GM19372 (cell line): ENCODE results near the gene COX14.
"Not testable (repeated sequence)": the region's sequence is repeated elsewhere in the genome, so short reads cannot be mapped to it uniquely, and the experiment has no call there.

Source experiments
- ATAC-seq: cut with Tn5 transposase; IDR thresholded peaks from one replicate; pipeline ENCODE4 v1.9.1; 2021; ENCODE audit warnings: mild to moderate bottlenecking, low read depth, moderate library complexity; ENCODE audit not compliant: unreplicated experiment

COX14 gene

DNA sequence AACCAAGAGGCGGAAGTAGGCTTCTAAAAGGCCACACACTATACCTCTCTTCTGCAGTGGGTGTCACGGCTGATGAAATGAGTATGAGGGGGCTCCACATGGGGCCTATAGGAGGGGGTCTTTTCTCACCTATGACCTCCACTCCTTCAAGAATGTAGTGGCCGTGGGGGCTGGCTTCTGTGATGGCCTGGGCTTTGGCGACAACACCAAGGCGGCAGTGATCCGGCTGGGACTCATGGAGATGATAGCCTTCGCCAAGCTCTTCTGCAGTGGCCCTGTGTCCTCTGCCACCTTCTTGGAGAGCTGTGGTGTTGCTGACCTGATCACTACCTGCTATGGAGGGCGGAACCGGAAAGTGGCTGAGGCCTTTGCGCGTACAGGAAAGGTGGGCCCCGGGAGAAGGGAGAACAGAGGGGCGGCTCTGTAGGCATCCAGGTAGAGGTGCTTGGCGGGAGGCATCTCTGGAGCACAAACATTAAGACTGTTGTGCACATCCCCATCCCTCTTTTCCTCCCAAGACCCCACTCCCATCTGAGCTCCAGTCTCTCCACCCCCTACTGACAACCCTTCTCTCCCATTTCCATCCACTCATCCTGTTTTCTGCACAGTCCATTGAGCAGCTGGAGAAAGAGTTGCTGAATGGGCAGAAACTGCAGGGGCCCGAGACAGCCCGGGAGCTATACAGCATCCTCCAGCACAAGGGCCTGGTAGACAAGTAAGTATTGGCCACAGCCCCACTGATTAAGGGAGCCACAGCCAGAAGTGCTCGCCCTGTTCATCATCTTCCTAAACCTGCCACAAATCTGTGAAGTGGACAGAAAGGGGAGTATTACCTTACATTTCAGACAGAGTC, 4.4 kb upstream of the COX14 start:
- no peak for ATAC-seq

DNA sequence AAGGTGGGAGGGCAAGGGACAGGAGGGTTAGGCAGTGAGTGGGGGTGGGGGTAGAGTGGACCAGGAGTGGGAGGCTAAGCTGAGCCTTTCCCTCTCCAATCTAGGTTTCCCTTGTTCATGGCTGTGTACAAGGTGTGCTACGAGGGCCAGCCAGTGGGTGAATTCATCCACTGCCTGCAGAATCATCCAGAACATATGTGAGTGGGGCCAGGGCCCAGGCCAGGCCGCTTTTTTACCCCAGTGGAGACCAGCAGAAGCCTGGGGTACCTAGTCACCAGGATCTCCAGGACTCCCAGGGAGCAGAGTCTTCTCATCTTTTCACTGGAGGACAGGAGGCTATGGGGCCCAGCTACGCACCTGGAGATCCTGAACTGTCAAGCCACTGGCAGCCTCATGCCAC, 2.7 kb upstream of the COX14 start:
- ATAC-seq: no peak

DNA sequence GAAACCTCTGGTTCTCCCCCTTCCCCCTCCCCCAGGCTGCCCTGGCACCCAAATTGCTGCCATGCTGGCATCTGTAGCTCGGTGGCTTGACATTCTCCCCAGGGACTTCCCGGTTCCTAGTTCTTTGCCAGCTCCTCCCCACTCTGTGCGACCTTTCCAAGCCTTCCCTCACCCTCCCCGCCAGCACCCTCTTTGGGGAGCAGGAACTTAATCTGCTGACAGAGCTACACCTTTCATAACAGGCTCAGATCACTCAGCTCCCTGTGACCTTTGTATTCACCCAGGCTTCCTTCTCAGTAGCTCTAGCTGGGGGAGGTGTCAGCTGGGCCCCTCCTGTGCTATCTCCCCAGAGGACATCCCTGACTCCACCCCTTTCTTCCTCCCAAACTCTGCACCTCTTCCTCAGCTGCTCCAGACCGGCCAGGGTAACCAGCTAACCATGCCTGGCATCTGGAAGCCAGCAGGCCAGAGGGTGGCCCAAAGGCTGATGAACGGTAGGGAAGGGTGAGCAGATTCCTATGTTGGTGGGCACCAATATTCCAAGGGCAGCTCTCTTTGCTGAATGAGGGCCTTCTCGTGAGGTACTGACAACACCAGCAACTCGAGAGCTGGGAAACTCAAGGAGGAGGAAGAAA, 1.8 kb upstream of the COX14 start:
- ATAC-seq: no peak

DNA sequence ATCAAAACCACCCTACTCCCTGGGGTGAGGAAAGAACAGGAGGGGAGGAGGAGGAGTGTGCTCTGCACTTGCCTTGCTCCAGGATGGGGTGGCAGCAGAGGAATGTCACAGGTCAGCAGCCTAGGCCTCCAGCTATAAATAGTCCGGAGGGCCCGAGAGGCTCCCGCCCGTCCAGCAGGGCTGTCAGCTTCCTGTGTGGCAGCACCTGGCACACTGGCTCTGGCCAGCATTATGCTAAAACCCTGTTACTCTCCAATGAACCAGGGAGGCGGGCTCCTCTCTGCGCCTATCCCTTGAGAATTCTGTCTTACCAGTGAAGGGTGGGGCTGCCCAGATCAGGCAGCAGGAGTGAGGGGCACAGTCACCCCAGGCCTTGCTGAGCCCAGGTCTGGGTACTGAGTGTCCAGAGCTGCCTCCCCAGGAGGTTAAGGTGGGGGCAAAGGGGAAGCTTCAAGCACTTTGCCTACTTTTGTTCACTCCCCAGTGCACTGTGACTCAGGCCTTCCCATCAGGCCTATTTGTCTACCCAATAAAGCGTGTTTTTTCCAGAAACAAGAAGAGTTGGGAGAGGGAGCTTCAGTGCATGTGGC, 1.2 kb upstream of the COX14 start:
- ATAC-seq: no peak

DNA sequence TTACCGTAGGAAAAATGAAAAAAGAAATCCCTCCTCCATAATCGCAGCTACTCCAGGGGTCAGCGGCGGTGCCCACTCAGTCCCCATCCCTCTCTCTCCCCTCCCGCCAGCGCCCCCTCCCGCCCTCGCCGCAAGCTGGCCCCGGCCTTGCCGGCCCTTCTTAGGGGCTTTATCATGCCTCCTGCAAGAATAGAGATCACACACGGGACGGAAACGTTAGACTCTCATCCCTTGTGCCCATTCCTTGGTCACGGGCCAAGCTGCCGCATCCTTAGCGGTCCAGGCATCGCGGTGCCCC, 692 bp upstream of the COX14 start:
- no peak for ATAC-seq

DNA sequence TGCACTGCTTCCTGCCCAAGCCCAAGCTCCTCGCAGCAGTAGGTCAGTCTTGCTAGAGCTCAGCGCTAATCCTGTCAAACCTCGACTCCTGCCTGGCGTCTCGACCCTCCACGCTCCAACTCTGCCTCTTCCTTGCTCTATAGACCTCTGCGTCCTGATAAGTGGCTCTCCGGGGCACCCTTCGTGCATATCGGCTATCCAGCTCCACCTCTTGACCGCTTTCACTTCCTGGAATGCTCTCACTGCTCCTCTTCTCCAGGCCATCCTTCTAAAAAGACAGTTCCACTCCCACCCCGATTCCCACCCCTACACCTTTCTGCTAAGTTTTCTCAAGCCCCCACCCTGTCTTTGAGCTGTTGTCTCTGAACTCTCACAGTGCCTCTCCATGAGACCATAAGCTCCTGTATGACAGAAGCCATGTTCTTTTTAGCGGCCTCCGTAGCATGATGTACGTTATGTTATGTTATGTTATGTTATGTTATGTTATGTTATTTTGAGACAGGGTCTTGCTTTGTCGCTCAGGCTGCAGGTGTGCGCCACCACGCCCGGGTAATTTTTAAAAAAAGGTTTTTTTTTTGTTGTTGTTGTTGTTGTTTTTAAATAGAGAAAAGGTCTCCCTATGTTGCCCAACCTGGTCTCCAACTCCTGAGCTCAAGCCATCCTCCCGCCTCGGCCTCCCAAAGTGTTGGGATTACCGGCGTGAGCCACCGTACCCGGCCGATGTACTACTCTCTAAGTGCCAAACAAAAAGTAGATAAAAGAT, 601 bp downstream of the COX14 start:
- ATAC-seq: no peak

DNA sequence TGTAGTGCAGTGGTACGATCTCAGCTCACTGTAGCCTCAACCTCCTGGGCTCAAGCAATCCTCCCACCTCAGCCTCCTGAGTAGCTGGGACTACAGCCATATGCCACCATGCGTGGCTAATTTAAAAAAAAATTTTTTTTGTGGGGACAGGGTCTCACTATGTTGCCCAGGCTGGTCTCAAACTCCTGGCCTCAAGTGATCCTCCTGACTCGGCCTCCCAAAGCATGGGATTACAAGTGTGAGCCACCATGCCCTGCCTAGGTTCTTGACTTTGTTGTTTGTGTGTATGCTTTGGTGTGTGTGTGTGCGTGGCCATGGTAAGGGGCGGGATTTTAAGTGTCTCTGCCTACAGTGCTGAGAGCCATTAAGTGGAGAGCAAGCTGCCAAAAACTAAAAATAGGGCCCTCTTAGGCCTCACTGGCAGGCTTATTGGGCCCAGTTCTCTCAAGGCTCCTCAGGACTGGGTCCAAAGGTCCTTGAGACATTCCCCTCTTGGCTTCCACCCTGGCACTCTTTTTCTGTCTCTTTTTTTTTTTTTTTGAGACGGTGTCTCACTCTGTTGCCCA, 5.1 kb downstream of the COX14 start:
- ATAC-seq: no peak

DNA sequence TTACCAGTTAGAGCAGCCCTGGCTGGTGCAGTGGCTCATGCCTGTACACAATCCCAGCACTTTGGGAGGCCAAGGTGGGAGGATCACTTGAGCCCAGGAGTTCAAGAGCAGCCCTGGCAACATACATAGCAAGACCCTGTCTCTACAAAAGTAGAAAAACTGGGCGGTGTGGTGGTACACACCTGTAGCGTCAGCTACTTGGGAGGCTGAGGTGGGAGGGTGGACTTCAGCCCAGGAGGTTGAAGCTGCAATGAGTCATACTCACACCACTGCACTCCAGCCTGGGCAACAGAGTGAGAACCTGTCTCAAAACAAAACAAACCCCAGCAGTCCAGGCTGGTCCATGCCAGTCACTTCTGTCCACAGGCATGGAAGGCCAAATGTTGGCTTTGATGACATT, 7.4 kb downstream of the COX14 start:
- ATAC-seq: no peak

DNA sequence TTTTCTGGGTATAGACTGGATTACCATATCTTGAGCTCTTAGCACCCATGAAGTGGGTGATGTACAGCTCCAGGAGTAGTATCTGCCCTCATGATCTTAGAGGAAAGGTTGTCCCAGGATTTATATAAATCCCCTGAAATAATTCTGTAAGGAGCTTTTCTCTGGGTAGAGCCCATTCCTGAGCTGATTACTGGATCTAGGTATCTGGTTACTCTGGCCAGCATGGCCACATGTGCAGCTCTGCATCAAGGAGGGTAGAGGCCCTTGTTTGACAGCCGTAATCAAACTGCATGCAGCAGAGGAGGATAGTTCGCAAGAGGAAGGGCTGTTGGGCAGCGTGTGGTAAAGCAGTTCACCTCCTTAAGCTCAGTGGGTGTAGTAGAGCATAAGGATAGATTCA, 8.5 kb downstream of the COX14 start:
- ATAC-seq: no peak

DNA sequence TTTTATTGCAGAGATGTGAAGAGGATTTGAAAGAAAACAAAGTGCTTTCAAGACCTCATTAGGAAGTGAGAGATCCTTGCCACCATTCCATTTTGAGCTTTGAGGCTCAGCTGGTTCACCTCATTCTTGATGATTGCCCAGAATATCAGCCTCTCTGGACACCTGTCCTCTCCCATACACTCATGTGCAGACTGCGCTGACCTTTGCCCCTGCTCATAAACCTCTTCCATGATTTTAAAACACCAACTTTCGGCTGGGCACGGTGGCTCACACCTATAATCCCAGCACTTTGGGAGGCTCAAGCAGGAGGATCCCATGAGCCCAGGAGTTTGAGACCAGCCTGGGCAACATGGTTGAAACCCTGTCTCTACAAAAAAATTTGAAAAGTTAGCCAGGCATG, 8.9 kb downstream of the COX14 start:
- no peak for ATAC-seq

DNA sequence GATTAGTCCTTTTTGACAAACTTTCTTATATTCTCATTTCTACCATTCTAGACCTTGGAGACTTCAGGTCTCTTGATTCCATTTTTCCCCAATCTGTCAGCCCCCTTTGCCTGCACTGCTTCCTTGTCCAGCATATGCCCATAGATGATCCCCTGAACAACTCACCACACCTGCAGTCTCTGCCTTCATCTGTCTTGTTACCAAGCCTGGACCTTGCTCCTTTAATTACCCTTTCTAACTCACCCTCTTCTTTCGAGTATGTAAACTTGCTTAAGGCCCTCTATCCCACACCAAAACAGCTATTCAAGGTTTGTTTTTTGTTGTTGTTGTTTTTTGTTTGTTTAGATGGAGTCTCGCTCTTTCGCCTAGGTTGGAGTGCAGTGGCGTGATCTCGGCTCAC, 9.6 kb downstream of the COX14 start:
- ATAC-seq: no peak

DNA sequence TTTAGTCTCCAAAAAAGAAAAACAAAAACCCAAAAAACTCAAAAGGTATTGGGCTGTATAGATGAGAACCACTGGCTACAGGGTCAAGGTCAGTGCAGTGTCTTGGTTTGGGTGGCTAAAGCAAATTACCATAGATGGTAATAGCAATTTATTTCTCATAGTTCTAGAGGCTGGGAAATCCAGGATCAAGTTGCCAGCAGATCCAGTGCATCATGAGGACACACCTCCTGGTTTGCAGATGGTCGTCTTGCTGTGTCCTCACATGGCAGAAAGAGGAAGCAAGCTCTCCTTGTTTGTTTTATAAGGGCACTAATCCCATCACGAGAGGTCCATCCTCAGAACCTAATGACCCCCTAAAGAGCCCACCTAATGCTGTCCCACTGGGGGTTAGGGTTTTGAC, 11.2 kb downstream of the COX14 start:
- ATAC-seq: no peak

DNA sequence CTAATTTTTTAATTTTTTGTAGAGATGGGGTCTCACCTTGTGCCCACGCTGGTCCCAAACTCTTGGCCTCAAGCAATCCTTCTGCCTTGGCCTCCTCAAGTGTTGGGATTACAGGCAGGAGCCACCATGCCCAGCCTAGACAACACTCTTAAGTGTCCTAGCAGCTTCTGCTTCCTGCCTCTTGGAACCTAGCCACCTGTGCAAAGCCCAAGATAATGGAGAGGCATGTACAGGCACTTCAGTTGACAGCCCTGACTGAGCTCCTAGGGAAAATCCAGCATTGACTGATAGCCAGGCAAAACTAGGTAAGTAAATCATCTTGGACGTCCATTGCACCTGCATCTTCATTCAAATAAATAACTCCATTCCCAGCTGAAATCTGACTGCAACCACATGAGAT, 15.5 kb downstream of the COX14 start:
- no peak for ATAC-seq

DNA sequence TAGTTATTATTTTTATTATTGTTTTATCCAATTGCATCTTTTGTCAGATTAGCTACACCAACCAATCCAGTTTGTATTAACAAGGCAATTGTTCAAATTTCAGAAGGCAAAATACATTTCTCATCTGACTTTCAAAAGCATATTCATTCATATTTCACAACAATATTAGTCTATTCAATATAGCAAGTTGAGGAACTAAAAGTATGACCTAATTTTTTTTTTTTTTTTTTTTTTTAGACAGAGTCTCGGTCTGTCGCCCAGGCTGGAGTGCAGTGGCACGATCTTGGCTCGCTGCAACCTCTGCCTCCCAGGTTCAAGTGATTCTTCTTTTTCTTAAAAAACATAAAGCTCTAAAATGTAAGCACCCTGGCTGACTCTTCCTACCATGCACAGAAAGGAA, 17.3 kb downstream of the COX14 start:
- no peak for ATAC-seq

DNA sequence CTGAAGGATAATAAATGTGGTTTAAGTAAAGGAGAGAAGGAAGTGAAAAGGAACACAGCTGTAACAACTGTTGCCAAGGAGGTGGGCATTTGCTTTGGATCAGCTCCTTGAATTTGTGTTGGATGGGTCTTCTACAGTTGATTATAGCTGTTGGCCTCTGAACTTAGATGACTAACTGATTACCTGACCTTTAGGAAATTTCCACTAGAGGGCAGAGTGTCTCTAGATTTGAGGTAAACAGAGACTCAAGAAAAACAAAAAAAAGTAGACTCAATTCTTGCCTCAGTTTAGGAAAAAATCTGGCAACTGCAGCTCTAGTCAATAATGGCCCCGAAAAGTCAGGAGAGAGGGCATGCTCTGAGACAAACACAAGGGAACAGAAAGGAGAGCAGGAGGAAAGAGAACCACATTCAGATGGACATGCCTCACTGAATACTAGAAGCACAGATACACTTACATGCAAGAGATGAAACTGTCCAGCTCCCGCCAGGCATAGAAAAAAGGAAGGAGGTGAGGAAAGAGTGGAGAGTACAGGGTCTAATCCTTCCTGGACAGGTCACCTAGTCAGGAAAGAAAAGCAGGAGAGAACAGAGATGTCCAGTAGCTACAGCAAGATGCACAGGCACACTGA, 20.6 kb downstream of the COX14 start:
- no peak for ATAC-seq

DNA sequence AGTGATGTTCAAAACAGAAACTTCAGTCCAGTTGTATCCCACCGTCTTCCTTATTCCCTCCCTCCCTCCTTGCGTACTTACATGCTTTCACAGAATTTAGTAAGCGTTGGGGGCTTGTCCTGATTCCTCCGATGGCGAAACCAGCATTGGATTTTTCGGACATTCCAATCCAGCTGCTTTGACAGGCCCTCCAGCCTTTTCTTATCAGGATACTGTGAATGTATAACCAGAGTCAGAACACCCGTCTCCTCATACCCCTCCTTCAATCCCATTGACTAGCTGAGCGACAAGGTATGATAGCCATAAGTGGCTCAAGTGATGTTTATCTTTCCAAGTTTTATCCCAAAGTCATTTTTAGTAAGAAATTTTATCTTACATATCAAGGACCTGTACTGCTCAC, 31.0 kb downstream of the COX14 start:
- no peak for ATAC-seq

DNA sequence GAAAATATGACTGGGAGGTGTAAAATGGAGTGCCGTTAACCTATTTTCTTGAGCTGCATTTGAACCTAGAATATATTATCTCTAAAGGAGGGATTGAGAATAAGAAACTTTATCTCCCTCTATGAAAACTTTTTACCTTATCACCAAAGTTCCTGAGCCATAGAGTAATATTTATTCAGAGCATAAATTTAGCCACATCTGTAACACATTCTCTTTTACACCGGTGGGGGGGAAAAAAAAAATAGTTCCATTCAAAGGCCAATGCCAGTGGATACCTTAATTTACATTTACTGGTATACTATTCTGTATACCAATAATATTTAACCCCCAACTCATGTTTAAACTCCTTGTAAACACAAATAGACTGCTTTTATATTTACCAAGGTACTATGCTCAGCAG, 33.4 kb downstream of the COX14 start:
- ATAC-seq: no peak

DNA sequence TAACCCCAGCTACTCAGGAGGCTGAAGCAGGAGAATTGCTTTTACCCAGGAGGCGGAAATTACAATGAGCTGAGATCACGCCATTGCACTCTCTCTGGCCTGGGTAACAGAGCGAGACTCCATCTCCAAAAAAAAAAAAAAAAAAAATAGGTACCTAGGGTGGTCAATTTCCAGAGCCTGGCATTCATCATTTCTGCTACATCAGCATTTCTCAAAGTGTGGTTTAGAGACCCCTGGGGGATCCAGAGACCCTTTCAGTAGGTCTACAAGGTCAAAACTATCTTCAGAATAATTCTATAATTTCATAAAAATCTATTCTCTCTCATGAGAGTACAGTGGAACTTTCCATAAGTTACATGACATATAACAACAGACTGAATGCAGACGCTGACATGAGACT, 35.2 kb downstream of the COX14 start:
- ATAC-seq: no peak

DNA sequence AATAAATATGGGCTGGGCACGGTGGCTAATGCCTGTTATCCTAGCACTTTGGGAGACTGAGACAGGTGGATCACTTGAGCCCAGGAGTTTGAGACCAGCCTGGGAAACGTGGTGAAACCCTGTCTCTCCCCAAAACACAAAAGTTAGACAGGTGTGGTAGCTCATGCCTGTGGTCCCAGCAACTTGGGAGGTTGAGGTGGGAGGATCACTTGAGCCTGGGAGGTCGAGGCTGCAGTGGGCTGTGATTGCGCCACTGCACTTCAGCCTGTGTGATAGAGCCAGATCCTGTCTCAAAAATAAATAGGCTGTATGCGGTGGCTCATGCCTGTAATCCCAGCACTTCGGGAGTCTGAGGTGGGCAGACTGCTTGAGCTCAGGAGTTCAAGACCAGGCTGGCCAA, 36.0 kb downstream of the COX14 start:
- ATAC-seq: not testable (repeated sequence)

DNA sequence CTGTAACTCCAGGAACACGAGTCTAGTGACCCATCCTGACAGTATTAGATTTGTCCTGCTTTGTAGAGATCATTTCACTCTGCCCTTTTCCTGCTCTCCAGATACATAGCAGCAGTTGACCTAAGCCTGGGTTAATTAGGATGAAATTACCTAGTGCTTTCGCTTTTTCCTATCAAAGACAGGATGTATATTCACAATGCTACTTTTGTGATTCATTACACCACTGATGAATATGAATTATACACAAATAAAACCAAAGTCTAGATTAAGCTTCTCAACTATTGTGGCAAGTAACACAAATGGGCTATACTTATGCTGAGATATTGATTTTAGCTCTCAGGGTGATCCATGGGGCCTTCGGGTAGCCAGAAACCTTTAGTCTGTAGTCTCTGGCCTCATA, 37.3 kb downstream of the COX14 start:
- no peak for ATAC-seq
